ENCODE results near the gene PGBD2.
A peak's percentile ranks its signal among the peaks of the same experiment; 100 is the strongest.
"Not testable (repeated sequence)": the region's sequence is repeated elsewhere in the genome, so short reads cannot be mapped to it uniquely, and the experiment has no call there.

The PGBD2 gene

GRCh38 chr1:248906009-248906752, at the start of gene PGBD2:
PGBD2 (plus strand) TSS chr1:248906235; CDS start chr1:248913863, 7,628 bp downstream.
- H3K27ac ChIP-seq: peak within 1 kb of the TSS; percentile 71
- DNase-seq (ENCODE audit: low read depth, low spot score): peak; percentile 48

- H3K27ac ChIP-seq: no peak overlapping the region
- DNase-seq (ENCODE audit: low read depth, low spot score): no peak
Observed at GRCh38 chr1:248857201-248857600, 48.8 kb upstream of the PGBD2 start.

- DNase-seq (ENCODE audit: low read depth, low spot score): no peak
- H3K27ac ChIP-seq: peak overlapping the region; percentile 77
Observed at GRCh38 chr1:248857749-248858095, 48.3 kb upstream of the PGBD2 start.

- DNase-seq (ENCODE audit: low read depth, low spot score): no peak
- H3K27ac ChIP-seq: peak overlapping the region; percentile 77
Observed at GRCh38 chr1:248858096-248858890, 47.7 kb upstream of the PGBD2 start.

GRCh38 chr1:248858891-248859889, 46.8 kb upstream of the PGBD2 start, which contains the start of gene ZNF692:
ZNF692 (minus strand) TSS chr1:248859085; CDS start chr1:248858309, 776 bp downstream.
- DNase-seq (ENCODE audit: low read depth, low spot score): no peak
- H3K27ac ChIP-seq: peak within 1 kb of the TSS; percentile 77

- H3K27ac ChIP-seq: no peak overlapping the region
- DNase-seq (ENCODE audit: low read depth, low spot score): no peak
Observed at GRCh38 chr1:248860007-248860406, 46.0 kb upstream of the PGBD2 start.

- no peak overlapping the region for H3K27ac ChIP-seq
- no peak for DNase-seq (ENCODE audit: low read depth, low spot score)
Observed at GRCh38 chr1:248861616-248862015, 44.4 kb upstream of the PGBD2 start.

- no peak overlapping the region for H3K27ac ChIP-seq
- DNase-seq (ENCODE audit: low read depth, low spot score): no peak
Observed at GRCh38 chr1:248862695-248862997, 43.4 kb upstream of the PGBD2 start.

- no peak overlapping the region for H3K27ac ChIP-seq
- no peak for DNase-seq (ENCODE audit: low read depth, low spot score)
Observed at GRCh38 chr1:248862998-248863881, 42.8 kb upstream of the PGBD2 start.

- DNase-seq (ENCODE audit: low read depth, low spot score): no peak
Observed at GRCh38 chr1:248871837-248872401, 34.1 kb upstream of the PGBD2 start.

GRCh38 chr1:248872752-248873408, 33.2 kb upstream of the PGBD2 start:
- peak overlapping the region; percentile 82 for H3K27ac ChIP-seq
- no peak for DNase-seq (ENCODE audit: low read depth, low spot score)

More at GRCh38 chr1:248871837-248872401, 34.1 kb upstream of the PGBD2 start:
- H3K27ac ChIP-seq: peak overlapping the region; percentile 82

- H3K27ac ChIP-seq: peak overlapping the region; percentile 82
- DNase-seq (ENCODE audit: low read depth, low spot score): peak; percentile 78
Observed at GRCh38 chr1:248873409-248873992, 32.5 kb upstream of the PGBD2 start.

GRCh38 chr1:248873993-248874533, 32.0 kb upstream of the PGBD2 start:
- peak overlapping the region; percentile 82 for H3K27ac ChIP-seq
- no peak for DNase-seq (ENCODE audit: low read depth, low spot score)

- no peak overlapping the region for H3K27ac ChIP-seq
- DNase-seq (ENCODE audit: low read depth, low spot score): no peak
Observed at GRCh38 chr1:248881261-248881660, 24.8 kb upstream of the PGBD2 start.

- not testable (repeated sequence) for H3K27ac ChIP-seq; DNase-seq (ENCODE audit: low read depth, low spot score)
Observed at GRCh38 chr1:248882427-248882826, 23.6 kb upstream of the PGBD2 start.

- DNase-seq (ENCODE audit: low read depth, low spot score): no peak
- no peak overlapping the region for H3K27ac ChIP-seq
Observed at GRCh38 chr1:248884632-248885295, 21.3 kb upstream of the PGBD2 start.

- no peak for DNase-seq (ENCODE audit: low read depth, low spot score)
- no peak overlapping the region for H3K27ac ChIP-seq
Observed at GRCh38 chr1:248885646-248886045, 20.4 kb upstream of the PGBD2 start.

All from epithelial cell of prostate (primary cell).